Keratinocyte (primary cell): ENCODE measurements around the gene MRPS27. TPM values are rescaled to one million over a fixed set of nuclear protein-coding genes. Genes with fewer than 3 reads are reported as not detected.

Experiments
- DNase-seq: peaks from one replicate; pipeline ENCODE4 v3.0.0-alpha.2; 2011; ENCODE audit warnings: low read depth, missing footprints, low spot score
- FAIRE-seq: peaks from 2 replicates; lab custom pipeline; 2011; peaks lifted over from hg19 to GRCh38; lab: Jason Lieb, UNC
- H2AFZ ChIP-seq: 2 replicates; pipeline ENCODE4 v1.6.0; 2012; ENCODE audit warnings: low read length, control low read depth, inconsistent platforms; ENCODE audit not compliant: control insufficient read depth
- H3K27ac ChIP-seq: 2 replicates; pipeline ENCODE4 v1.5.1; 2011; ENCODE audit warnings: low read length; ENCODE audit not compliant: control insufficient read depth, insufficient read depth
- H3K27me3 ChIP-seq: 3 replicates; pipeline ENCODE4 v1.6.0; 2011; ENCODE audit warnings: low read length; ENCODE audit not compliant: control insufficient read depth, insufficient read depth; ENCODE audit errors: extremely low read depth
- H3K36me3 ChIP-seq, 2 experiments: 2 replicates in 1 of 2; 3 replicates in 1 of 2; pipeline ENCODE4 v1.5.1; 2011; ENCODE audit warnings: low read length in 2 of 2, mild to moderate bottlenecking in 1 of 2; ENCODE audit not compliant: control insufficient read depth in 2 of 2, insufficient read depth in 2 of 2; ENCODE audit errors: extremely low read depth in 1 of 2
- H3K4me1 ChIP-seq: 3 replicates; pipeline ENCODE4 v1.5.1; 2011; ENCODE audit warnings: low read length; ENCODE audit not compliant: control insufficient read depth, insufficient read depth; ENCODE audit errors: extremely low read depth
- H3K4me2 ChIP-seq: 3 replicates; pipeline ENCODE4 v1.6.0; 2011; ENCODE audit warnings: low read depth, low read length; ENCODE audit not compliant: control insufficient read depth, insufficient read depth; ENCODE audit errors: extremely low read depth
- H3K4me3 ChIP-seq, 3 experiments: fragments of 200-600 bp in 1 of 3; sonication (generic) in 1 of 3; 2 replicates in 2 of 3; 3 replicates in 1 of 3; pipeline ENCODE4 v1.5.1; 2011 to 2016; ENCODE audit warnings: low read length in 3 of 3, mild to moderate bottlenecking in 3 of 3, control low read depth in 2 of 3, inconsistent platforms in 1 of 3, low read depth in 1 of 3, mixed read lengths in 1 of 3, mixed run types in 1 of 3, moderate library complexity in 1 of 3; ENCODE audit not compliant: control insufficient read depth in 2 of 3, insufficient read depth in 2 of 3; ENCODE audit errors: extremely low read depth in 1 of 3
- H3K79me2 ChIP-seq: 2 replicates; pipeline ENCODE4 v1.6.0; 2012; ENCODE audit warnings: low read length; ENCODE audit not compliant: control insufficient read depth, insufficient read depth
- H3K9ac ChIP-seq: 3 replicates; pipeline ENCODE4 v1.6.0; 2011; ENCODE audit warnings: low read length; ENCODE audit not compliant: control insufficient read depth, insufficient read depth; ENCODE audit errors: extremely low read depth
- H3K9me1 ChIP-seq: 3 replicates; pipeline ENCODE4 v1.6.0; 2011; ENCODE audit warnings: low read length; ENCODE audit not compliant: control insufficient read depth, insufficient read depth; ENCODE audit errors: extremely low read depth
- H3K9me3 ChIP-seq: 2 replicates; pipeline ENCODE4 v1.5.1; 2012; ENCODE audit warnings: low read depth, low read length; ENCODE audit not compliant: control insufficient read depth
- H4K20me1 ChIP-seq: 3 replicates; pipeline ENCODE4 v1.6.0; 2011; ENCODE audit warnings: low read length; ENCODE audit not compliant: control insufficient read depth, insufficient read depth; ENCODE audit errors: extremely low read depth
- EZH2 ChIP-seq: IDR thresholded peaks from one replicate; pipeline ENCODE4 v1.6.1; 2012; ENCODE audit warnings: inconsistent platforms, mild to moderate bottlenecking, low read length, moderate library complexity
- dilution Hi-C: fragments of 300-500 bp; cut with MboI; formaldehyde crosslinking; loops from one replicate; pipeline ENCODE4 v1.7.0; 2020; ENCODE audit warnings: low sequenced_read_pairs; ENCODE audit not compliant: extremely low pct_ligation_motif_present
- polyA plus RNA-seq, 5 experiments: library from polyadenylated mRNA; depleted of rRNA in 3 of 5; stranded (reverse) in 3 of 5; stranded (forward) in 1 of 5; unstranded in 1 of 5; fragments of >200 nt; gene quantifications; 1 replicate in 1 of 5; 2 replicates in 3 of 5; 3 replicates in 1 of 5; pipeline versions ENCODE4 v1.2.1 to v1.2.3, GENCODE V29; 2011 to 2012; ENCODE audit warnings: missing spikeins in 2 of 5, low read depth in 1 of 5, low replicate concordance in 1 of 5
- TF ChIP-seq, protein P1 (sequence below), 3 experiments: IDR thresholded peaks in 1 of 3; conservative IDR thresholded peaks in 1 of 3; optimal IDR thresholded peaks in 1 of 3; 2 replicates in 2 of 3; 3 replicates in 1 of 3; pipeline versions ENCODE3 to v1.5.1; 2011; ENCODE audit warnings: low read length in 3 of 3, mild to moderate bottlenecking in 3 of 3, moderate library complexity in 2 of 3, control low read depth in 1 of 3, inconsistent platforms in 1 of 3; ENCODE audit not compliant: insufficient read depth in 2 of 3; ENCODE audit errors: extremely low read depth in 1 of 3

The MRPS27 gene
- polyA plus RNA-seq, 1 donor (not counting 4 experiments of a cell fraction or from before 2014, with no cell fraction given) = 98.7 TPM

GRCh38 chr5:72369301-72369700 lies 49.3 kb upstream of the MRPS27 start:
- Histone ChIP-seq H3K4me1 (peaks cover 27% of the 10 kb centered on the region), H4K20me1 (no peaks in the 10 kb centered on the region), H3K9me1 (no peaks in the 10 kb centered on the region), H2AFZ (no peak overlapping the region), H3K4me2 (no peak overlapping the region), H3K9ac (no peak overlapping the region), H3K4me3 (no peak overlapping the region), H3K79me2 (no peaks in the 10 kb centered on the region), H3K36me3 (no peaks in the 10 kb centered on the region), H3K27ac (no peak overlapping the region), H3K9me3 (no peaks in the 10 kb centered on the region), H3K27me3 (no peaks in the 10 kb centered on the region)
- TF ChIP-seq EZH2 = no peak
- TF ChIP-seq, protein P1, sequence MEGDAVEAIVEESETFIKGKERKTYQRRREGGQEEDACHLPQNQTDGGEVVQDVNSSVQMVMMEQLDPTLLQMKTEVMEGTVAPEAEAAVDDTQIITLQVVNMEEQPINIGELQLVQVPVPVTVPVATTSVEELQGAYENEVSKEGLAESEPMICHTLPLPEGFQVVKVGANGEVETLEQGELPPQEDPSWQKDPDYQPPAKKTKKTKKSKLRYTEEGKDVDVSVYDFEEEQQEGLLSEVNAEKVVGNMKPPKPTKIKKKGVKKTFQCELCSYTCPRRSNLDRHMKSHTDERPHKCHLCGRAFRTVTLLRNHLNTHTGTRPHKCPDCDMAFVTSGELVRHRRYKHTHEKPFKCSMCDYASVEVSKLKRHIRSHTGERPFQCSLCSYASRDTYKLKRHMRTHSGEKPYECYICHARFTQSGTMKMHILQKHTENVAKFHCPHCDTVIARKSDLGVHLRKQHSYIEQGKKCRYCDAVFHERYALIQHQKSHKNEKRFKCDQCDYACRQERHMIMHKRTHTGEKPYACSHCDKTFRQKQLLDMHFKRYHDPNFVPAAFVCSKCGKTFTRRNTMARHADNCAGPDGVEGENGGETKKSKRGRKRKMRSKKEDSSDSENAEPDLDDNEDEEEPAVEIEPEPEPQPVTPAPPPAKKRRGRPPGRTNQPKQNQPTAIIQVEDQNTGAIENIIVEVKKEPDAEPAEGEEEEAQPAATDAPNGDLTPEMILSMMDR (optimal IDR thresholded peaks at IDR 0.05 in 1 of 3, IDR thresholded peaks at IDR 0.05 in 1 of 3, conservative IDR thresholded peaks at IDR 0.05 in 1 of 3; ENCODE audit: extremely low read depth in 1 of 3, insufficient read depth in 2 of 3, low read length in 3 of 3) = no peak
- FAIRE-seq (no peak), DNase-seq (no peak)
- dilution Hi-C loops = no loop called here

DNA sequence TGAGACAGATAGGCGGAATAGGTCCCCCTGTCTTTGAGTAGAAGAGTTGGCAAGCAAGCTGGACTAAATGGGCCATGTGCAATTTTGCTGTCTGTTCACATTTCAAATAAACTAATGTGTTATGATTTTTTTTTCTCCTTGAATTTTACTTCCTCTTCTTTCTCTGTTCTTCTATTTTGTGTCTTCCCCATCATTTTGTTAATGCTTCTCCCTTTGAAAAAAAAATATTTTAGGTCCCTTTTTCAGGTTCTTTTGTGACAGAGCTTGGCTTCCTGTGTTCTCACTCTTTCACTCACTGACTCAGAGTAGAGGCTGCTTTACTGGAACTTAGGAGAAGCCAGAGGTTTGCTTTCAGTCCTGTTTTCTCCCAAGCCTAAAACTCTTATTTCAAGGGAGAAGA lies 48.2 kb upstream of the MRPS27 start:
- peaks cover 34% of the 10 kb centered on the region for H3K4me1 ChIP-seq
- no peaks in the 10 kb centered on the region for H4K20me1 ChIP-seq
- no peak overlapping the region for H3K27ac ChIP-seq
- no peaks in the 10 kb centered on the region for H3K9me3 ChIP-seq
- H3K9ac ChIP-seq = no peak overlapping the region
- dilution Hi-C loops = no loop called here
- H2AFZ ChIP-seq = no peak overlapping the region
- H3K27me3 ChIP-seq = no peaks in the 10 kb centered on the region
- no peak overlapping the region for H3K4me3 ChIP-seq
- DNase-seq (no peak), FAIRE-seq (no peak)
- H3K9me1 ChIP-seq = no peaks in the 10 kb centered on the region
- TF ChIP-seq, protein P1 (optimal IDR thresholded peaks at IDR 0.05 in 1 of 3, IDR thresholded peaks at IDR 0.05 in 1 of 3, conservative IDR thresholded peaks at IDR 0.05 in 1 of 3; ENCODE audit: extremely low read depth in 1 of 3, insufficient read depth in 2 of 3, low read length in 3 of 3) = no peak
- TF ChIP-seq EZH2 = no peak
- H3K36me3 ChIP-seq = no peaks in the 10 kb centered on the region
- H3K79me2 ChIP-seq = no peaks in the 10 kb centered on the region
- H3K4me2 ChIP-seq = peak overlapping the region; percentile 39
